Stimulated activated CD4-positive, alpha-beta T cell treated with anti-CD3 and anti-CD28 coated beads, Interleukin-15, amount 100 ng/mL, for 1 hour (primary cell): ENCODE data around the gene ZBTB21.
"Not testable (repeated sequence)": the region's sequence is repeated elsewhere in the genome, so short reads cannot be mapped to it uniquely, and the experiment has no call there.

ENCODE experiments used
- DNase-seq, 2 donors: peaks; one replicate each; pipeline ENCODE4 v3.0.0-alpha.2; 2020; ENCODE audit warnings: low read depth in 1 of 2, low spot score in 1 of 2

Gene ZBTB21

GRCh38 chr21:41995577-41995976, 14.6 kb downstream of the ZBTB21 start:
- DNase-seq: no peak

DNA sequence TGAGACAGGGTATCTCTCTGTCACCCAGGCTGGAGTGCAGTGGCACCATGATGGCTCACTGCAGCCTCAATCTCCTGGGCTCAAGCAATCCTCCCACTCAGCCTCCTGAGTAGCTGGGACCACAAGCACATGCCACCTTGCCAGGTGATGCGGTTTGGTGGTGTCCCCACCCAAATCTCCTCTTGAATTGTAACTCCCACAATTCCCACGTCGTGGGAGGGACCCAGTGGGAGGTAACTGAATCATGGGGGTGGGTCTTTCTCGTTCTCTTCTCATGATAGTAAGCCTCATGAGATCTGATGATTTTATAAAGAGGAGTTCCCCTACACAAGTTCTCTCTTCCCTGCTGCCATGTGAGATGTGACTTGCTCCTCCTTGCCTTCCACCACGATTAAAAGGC, 15.5 kb downstream of the ZBTB21 start:
- DNase-seq: not testable (repeated sequence)

GRCh38 chr21:41993744-41994143, 16.4 kb downstream of the ZBTB21 start:
- DNase-seq: no peak

DNA sequence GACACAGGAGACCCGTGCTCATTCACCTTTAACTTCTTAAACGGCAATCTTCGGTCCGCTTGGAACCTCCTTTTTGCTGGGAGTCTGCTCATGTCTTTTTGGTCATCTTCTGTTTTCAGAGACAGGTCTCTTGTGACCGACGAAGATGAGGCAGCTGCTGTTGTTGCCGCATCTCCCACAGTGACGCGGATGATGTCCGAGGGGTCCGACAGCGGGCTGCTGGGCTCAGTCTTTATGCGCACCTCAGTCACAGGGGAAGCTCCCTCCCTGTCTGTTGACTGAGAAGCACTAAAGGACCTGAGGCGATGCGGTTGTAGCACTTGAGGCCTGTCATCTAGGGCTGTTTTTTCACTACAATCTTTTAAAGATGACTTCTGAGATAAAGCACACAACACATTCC, 17.6 kb downstream of the ZBTB21 start:
- DNase-seq: no peak

DNA sequence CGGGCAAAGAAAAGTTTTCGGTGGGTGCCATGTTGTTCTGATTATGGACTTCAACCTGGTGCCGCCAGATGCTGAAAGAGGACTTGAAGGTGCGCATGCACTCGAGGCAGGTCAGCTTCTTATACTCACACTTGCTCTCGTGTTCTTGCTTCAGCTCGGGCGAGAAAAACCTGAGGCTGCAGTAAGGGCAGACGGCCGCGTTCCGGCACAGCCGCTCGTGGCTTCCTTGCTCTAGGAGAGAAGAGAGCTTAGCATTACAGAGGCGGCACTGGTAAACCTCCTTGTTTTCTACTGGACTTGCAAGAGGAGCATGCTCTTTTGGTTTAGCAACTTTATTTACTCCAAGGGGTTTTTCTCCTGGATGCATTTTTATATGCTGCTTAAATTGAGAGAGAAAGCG, 18.5 kb downstream of the ZBTB21 start:
- no peak for DNase-seq

GRCh38 chr21:41989698-41990097, 20.5 kb downstream of the ZBTB21 start:
- no peak for DNase-seq

GRCh38 chr21:41987310-41987709, 22.9 kb downstream of the ZBTB21 start:
- no peak for DNase-seq

- no peak for DNase-seq
These were observed 24.3 kb downstream of the ZBTB21 start for GRCh38 chr21:41985662-41986416.

GRCh38 chr21:41983229-41983628, 26.9 kb downstream of the ZBTB21 start:
- no peak for DNase-seq

GRCh38 chr21:41980561-41980960, 29.6 kb downstream of the ZBTB21 start:
- DNase-seq: no peak

- no peak for DNase-seq
These were observed 30.3 kb downstream of the ZBTB21 start for GRCh38 chr21:41979751-41980369.

- no peak for DNase-seq
These were observed 30.8 kb downstream of the ZBTB21 start for GRCh38 chr21:41979335-41979734.

GRCh38 chr21:41977034-41977950, 32.9 kb downstream of the ZBTB21 start:
- no peak for DNase-seq

DNA sequence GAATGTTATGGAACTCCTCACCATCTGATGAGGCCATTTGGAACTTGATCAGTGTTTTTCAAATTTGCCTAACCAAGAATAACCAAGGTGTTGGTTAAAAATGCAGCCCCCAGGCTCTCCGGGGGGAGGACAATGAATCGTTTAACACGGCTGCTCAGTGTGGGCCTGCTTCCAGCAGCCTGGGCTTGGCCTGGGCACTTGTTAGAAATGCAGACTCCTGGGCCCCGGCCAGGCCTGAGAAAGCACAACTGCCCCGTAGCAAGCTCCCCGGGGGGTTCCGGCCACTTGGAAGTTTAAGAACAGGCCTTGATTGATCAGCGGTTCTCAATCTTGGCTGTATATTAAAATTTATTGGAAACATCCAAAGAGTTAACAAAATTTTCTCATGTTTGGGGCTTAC, 33.5 kb downstream of the ZBTB21 start:
- no peak for DNase-seq

DNA sequence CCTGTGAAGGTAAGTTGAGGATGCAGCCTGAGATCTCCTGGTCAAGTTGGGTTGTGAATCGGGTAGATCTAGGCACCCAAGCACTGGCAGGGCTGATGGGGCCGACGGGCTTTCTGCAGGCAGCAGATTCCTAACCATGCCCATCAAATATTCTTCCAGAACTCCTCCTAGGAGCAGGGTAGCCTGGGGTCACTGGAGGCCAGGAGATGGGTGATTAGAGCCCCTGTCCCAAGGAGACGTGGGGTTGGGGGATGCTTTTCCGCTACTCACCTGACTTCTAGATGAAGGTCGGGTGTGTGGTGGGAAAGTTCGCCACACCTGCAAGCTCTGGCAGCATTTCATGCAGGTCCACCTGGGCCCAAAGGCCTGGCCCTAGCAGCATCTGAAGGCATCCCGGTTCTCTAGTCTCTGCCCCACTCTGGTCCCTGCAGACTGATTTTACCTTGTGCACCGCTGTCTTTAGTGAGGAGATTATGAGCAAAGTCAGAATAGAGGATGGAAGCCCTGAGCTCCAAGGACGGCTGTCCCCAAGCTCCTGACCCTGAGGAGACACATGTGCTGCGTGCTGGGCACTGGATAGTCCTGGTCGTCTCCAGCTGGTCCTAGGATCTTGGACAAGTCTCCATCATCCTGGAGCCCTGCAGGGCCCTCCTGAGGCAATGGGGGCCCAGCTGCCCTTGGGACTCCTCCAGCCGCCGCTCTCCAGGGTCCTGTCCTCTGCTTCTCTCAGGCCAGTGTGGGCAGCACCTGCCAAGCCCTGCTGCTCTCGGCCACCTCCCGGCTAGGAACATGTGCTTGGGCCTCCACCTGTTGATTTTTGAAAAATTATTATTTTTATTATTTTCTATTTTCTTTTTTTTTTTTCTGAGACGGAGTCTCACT, 34.5 kb downstream of the ZBTB21 start:
- DNase-seq: no peak

DNA sequence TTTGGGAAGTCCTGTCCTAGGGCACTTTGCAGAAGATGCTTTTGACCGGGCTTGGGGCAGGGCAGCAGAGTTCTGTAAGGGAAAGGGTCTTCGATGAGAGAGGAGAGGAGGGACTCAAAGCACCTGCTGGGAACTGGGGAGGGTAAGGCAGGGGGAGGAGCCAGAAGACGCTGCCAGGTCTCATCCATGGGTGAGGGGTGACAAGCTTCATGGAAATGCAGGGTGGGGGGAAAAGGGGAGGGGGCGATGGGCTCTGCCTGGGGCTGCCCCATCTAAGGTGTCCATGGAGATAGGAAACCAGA, 35.5 kb downstream of the ZBTB21 start:
- no peak for DNase-seq

DNA sequence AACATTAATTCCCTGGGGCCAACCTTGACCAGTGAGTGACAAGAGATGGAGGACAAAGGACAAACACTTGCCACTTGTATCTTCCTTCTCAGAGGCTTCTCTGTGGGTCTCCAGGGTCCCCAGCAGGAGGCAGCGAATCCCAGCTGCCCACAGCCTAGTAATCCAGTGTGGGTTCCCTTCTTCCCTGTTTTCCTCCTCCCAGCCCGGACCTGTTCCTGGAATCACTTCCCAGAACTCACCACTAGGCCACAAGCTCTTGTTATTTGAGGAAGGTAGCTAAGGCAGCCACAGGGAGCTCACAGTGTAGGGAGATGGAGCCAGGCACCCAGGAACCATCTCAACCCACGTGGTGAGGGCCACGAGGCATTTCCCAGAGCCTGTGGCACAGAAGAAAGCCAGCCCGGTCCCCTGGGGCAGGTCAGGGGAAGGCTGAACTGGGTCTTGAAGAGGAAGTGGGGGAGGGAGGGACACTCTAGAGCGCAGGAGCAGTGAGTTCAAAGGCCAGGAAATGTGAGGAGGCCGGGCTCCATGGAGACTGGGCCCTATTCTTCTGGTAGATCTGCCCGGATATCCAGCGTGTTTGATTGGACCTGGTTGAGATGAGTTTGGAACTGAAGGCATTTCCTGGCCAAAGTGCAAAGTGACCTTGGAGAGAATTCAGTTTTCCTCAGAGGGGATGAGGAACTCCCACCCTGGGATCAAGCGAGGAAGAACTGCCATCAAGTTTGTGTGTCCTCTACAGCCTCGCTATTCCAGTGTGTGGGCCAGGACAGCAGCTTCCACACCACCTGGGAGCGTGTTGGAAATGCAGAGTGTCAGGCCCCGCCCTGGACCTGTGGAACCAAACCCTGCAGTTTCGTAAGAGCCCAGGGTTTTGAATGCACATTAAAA, 36.1 kb downstream of the ZBTB21 start:
- DNase-seq: no peak

DNA sequence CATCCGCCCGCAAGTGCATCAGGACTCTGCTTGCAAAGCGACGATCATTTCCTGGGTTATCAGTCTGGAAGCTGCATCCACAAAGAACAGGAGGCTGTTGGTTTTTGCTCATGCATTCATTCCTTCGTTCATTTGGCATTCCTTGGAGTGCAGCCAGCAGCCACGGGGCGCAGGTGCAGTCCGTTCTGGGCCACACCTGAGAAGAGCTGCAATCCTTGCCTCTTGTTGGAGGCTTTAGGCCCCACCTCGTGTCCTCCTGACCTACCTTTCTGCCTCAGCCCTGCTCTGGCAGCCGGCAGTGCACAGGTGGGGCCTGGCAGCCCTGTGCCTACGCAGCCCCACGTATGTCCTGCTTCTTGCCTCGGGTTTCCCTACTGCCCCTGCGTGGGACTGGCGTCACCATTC, 36.7 kb downstream of the ZBTB21 start:
- DNase-seq: no peak

- DNase-seq: no peak
These were observed 37.5 kb downstream of the ZBTB21 start for GRCh38 chr21:41972511-41973205.

DNA sequence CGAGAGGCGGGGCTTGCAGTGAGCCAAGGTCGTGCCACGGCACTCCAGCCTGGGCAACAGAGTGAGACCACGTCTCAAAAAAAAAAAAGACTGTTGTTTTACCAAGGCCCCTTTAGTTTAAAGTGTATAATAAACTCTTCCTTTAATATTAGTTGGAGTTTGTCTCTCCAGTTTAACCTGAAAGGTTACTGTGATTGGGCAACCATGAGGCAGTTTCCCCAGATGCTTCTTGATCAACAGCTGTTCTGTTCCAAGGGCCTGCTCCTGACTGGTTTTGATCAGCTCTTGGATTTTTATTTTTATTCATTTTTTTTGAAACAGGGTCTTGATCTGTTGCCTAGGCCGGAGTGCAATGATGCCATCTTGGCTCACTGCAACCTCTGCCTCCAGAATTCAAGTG, 38.3 kb downstream of the ZBTB21 start:
- no peak for DNase-seq
